ENCODE data around the gene KAZN.

- TF ChIP-seq RAD21 (IDR thresholded peaks at IDR 0.05; ENCODE audit: low read length) (no peak), CTCF (IDR thresholded peaks at IDR 0.05) (no peak), GATA2 (CRISPR knock-in tag; IDR thresholded peaks at IDR 0.05) (no peak), FOSL2 (IDR thresholded peaks at IDR 0.05; ENCODE audit: borderline replicate concordance, low read depth) (no peak)
- TF ChIP-seq, protein P1, sequence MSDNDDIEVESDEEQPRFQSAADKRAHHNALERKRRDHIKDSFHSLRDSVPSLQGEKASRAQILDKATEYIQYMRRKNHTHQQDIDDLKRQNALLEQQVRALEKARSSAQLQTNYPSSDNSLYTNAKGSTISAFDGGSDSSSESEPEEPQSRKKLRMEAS (IDR thresholded peaks at IDR 0.05; ENCODE audit: low read depth): no peak
These were observed 467.3 kb downstream of the KAZN start for GRCh38 chr1:15065736-15066135.
